ENCODE measurements around the gene DMD.

GRCh38 chrX:32618154-32618553, 593.2 kb downstream of the DMD start:
- TF ChIP-seq POLR2A (IDR thresholded peaks at IDR 0.05): no peak
- TF ChIP-seq CTCF (IDR thresholded peaks at IDR 0.05): no peak

Data from sigmoid colon (tissue), 3 donors.